H1 (cell line): ENCODE results near the gene RHOU. TPM values are rescaled to one million over a fixed set of nuclear protein-coding genes. Genes with fewer than 3 reads are reported as not detected.

ENCODE experiments used
- CTCF ChIA-PET: fragments of 300-600 bp; sonication (Branson Sonifier 250); formaldehyde crosslinking; loops from one replicate; lab custom pipeline; 2021; ENCODE audit not compliant: partially characterized antibody; lab: Charles Lee
- POLR2A ChIA-PET: fragments of 300-600 bp; sonication (Branson Sonifier 250); formaldehyde crosslinking; loops from one replicate; lab custom pipeline; 2021; ENCODE audit warnings: inconsistent platforms; ENCODE audit not compliant: partially characterized antibody; lab: Charles Lee
- DNase-seq, 2 experiments: peaks; one replicate each; pipeline versions ENCODE4 v3.0.0 to v3.0.0-alpha.2; 2010 to 2022; ENCODE audit warnings: low spot score in 2 of 2, low read depth in 1 of 2, mixed read lengths in 1 of 2
- FAIRE-seq: peaks from 2 replicates; lab custom pipeline; 2011; peaks lifted over from hg19 to GRCh38; lab: Jason Lieb, UNC
- H2AFZ ChIP-seq: 2 replicates; pipeline ENCODE4 v1.8.1; 2012; ENCODE audit warnings: low read length, inconsistent platforms
- H2AK5ac ChIP-seq: 2 replicates; pipeline ENCODE4 v1.6.1; 2013; ENCODE audit warnings: low read depth, low read length
- H2BK120ac ChIP-seq: replicated peaks from 2 replicates; pipeline ENCODE3; 2013; ENCODE audit warnings: low read depth, low read length, inconsistent platforms
- H2BK12ac ChIP-seq: 2 replicates; pipeline ENCODE4 v1.6.1; 2013; ENCODE audit warnings: low read depth, low read length
- H2BK15ac ChIP-seq: 2 replicates; pipeline ENCODE4 v1.6.1; 2013; ENCODE audit warnings: low read length
- H2BK20ac ChIP-seq: 2 replicates; pipeline ENCODE4 v1.6.1; 2013; ENCODE audit warnings: low read length
- H2BK5ac ChIP-seq: 2 replicates; pipeline ENCODE4 v1.6.1; 2013; ENCODE audit warnings: low read depth, low read length
- H3K14ac ChIP-seq: 2 replicates; pipeline ENCODE4 v1.6.1; 2013; ENCODE audit warnings: inconsistent platforms; ENCODE audit not compliant: insufficient read length
- H3K18ac ChIP-seq: 2 replicates; pipeline ENCODE4 v1.6.1; 2013; ENCODE audit warnings: low read length; ENCODE audit errors: extremely low read depth
- H3K23ac ChIP-seq: 2 replicates; pipeline ENCODE4 v1.6.1; 2013; ENCODE audit warnings: inconsistent platforms; ENCODE audit not compliant: insufficient read length
- H3K23me2 ChIP-seq: 2 replicates; pipeline ENCODE4 v1.6.1; 2013; ENCODE audit warnings: low read depth, low read length
- H3K27ac ChIP-seq: 2 replicates; pipeline ENCODE4 v1.6.1; 2011; ENCODE audit warnings: low read depth, low read length, inconsistent platforms
- H3K27me3 ChIP-seq, 4 experiments: replicated peaks in 1 of 4; 1 replicate in 1 of 4; 2 replicates in 3 of 4; pipeline versions ENCODE4 v1.6.1 to v1.8.1; 2011 to 2013; ENCODE audit warnings: low read length in 3 of 4, mild to moderate bottlenecking in 3 of 4, inconsistent platforms in 2 of 4, mixed read lengths in 2 of 4, moderate library complexity in 1 of 4; ENCODE audit not compliant: control insufficient read depth in 3 of 4, insufficient read depth in 3 of 4; ENCODE audit errors: extremely low read depth in 1 of 4
- H3K36me3 ChIP-seq, 4 experiments: 2 replicates each; pipeline versions ENCODE4 v1.6.1 to v1.8.1; 2011 to 2013; ENCODE audit warnings: mild to moderate bottlenecking in 4 of 4, low read length in 3 of 4, moderate library complexity in 2 of 4, control low read depth in 1 of 4, inconsistent platforms in 1 of 4; ENCODE audit not compliant: insufficient read depth in 4 of 4, control insufficient read depth in 2 of 4
- H3K4ac ChIP-seq: replicated peaks from 2 replicates; pipeline ENCODE3; 2013; ENCODE audit warnings: low read length, low read depth, mixed read lengths, inconsistent platforms; ENCODE audit not compliant: insufficient read length
- H3K4me1 ChIP-seq, 4 experiments: replicated peaks in 1 of 4; 1 replicate in 1 of 4; 2 replicates in 3 of 4; pipeline versions ENCODE4 v1.6.1 to v1.8.1; 2011 to 2013; ENCODE audit warnings: low read length in 3 of 4, inconsistent platforms in 2 of 4, mixed read lengths in 1 of 4; ENCODE audit not compliant: insufficient read depth in 4 of 4, control insufficient read depth in 3 of 4
- H3K4me2 ChIP-seq, 2 experiments: 2 replicates each; pipeline versions ENCODE4 v1.6.1 to v1.8.1; 2011 to 2013; ENCODE audit warnings: low read depth in 2 of 2, low read length in 2 of 2, control low read depth in 1 of 2, inconsistent platforms in 1 of 2, mild to moderate bottlenecking in 1 of 2; ENCODE audit not compliant: insufficient read depth in 1 of 2
- H3K4me3 ChIP-seq, 4 experiments: fragments of 200-600, 300-600 bp in 1 of 4; sonication (generic), shearing (Covaris generic), sonication (Bioruptor Twin) in 1 of 4; 2 replicates each; pipeline versions ENCODE4 v1.5.1 to v1.8.1; 2011 to 2016; ENCODE audit warnings: low read length in 4 of 4, low read depth in 3 of 4, control low read depth in 2 of 4, inconsistent platforms in 2 of 4, mild to moderate bottlenecking in 2 of 4, mixed read lengths in 1 of 4, moderate library complexity in 1 of 4; ENCODE audit not compliant: insufficient read depth in 2 of 4; ENCODE audit errors: extremely low read depth in 1 of 4
- H3K56ac ChIP-seq: replicated peaks from 2 replicates; pipeline ENCODE3; 2013; ENCODE audit warnings: low read depth, mild to moderate bottlenecking, mixed read lengths, low read length, inconsistent platforms; ENCODE audit not compliant: insufficient read length
- H3K79me1 ChIP-seq: 2 replicates; pipeline ENCODE4 v1.6.1; 2013; ENCODE audit warnings: low read depth, low read length, control low read depth
- H3K79me2 ChIP-seq, 2 experiments: 2 replicates each; pipeline versions ENCODE4 v1.6.1 to v1.8.1; 2012 to 2013; ENCODE audit warnings: low read length in 2 of 2, mild to moderate bottlenecking in 2 of 2, inconsistent platforms in 1 of 2; ENCODE audit not compliant: insufficient read depth in 2 of 2, control insufficient read depth in 1 of 2
- H3K9ac ChIP-seq, 4 experiments: replicated peaks in 1 of 4; 1 replicate in 1 of 4; 2 replicates in 3 of 4; pipeline versions ENCODE4 v1.6.1 to v1.8.1; 2011 to 2013; ENCODE audit warnings: low read depth in 3 of 4, low read length in 3 of 4, control low read depth in 2 of 4, mild to moderate bottlenecking in 2 of 4, moderate library complexity in 2 of 4, inconsistent platforms in 1 of 4; ENCODE audit errors: extremely low read depth in 1 of 4
- H3K9me3 ChIP-seq, 2 experiments: 2 replicates each; pipeline versions ENCODE4 v1.6.1 to v1.8.1; 2012 to 2013; ENCODE audit warnings: mild to moderate bottlenecking in 2 of 2, moderate library complexity in 2 of 2, control low read depth in 1 of 2, inconsistent platforms in 1 of 2, low read depth in 1 of 2, low read length in 1 of 2, mixed read lengths in 1 of 2; ENCODE audit not compliant: insufficient read depth in 2 of 2
- H4K20me1 ChIP-seq, 2 experiments: replicated peaks in 1 of 2; 2 replicates each; pipeline versions ENCODE3 to v1.8.1; 2011 to 2013; ENCODE audit warnings: inconsistent platforms in 2 of 2, low read length in 2 of 2, mild to moderate bottlenecking in 1 of 2; ENCODE audit not compliant: insufficient read depth in 2 of 2, control insufficient read depth in 1 of 2
- H4K5ac ChIP-seq: 2 replicates; pipeline ENCODE4 v1.6.1; 2013; ENCODE audit warnings: low read length, low read depth, mixed read lengths, inconsistent platforms; ENCODE audit not compliant: insufficient read length
- H4K8ac ChIP-seq: 2 replicates; pipeline ENCODE4 v1.8.0; 2013; ENCODE audit warnings: mild to moderate bottlenecking, moderate library complexity, low read length, inconsistent platforms; ENCODE audit not compliant: insufficient read depth; ENCODE audit errors: extremely low read depth
- H4K91ac ChIP-seq: replicated peaks from 2 replicates; pipeline ENCODE3; 2013; ENCODE audit warnings: low read length, mixed read lengths, inconsistent platforms; ENCODE audit not compliant: insufficient read length
- BACH1 ChIP-seq: IDR thresholded peaks from 2 replicates; pipeline ENCODE4 v1.6.1; 2012; ENCODE audit warnings: low read length, improper control_type of control experiment
- JUN ChIP-seq: IDR thresholded peaks from 2 replicates; pipeline ENCODE4 v1.6.1; 2011; ENCODE audit warnings: low read depth, mild to moderate bottlenecking, improper control_type of control experiment, low read length
- TBP ChIP-seq: IDR thresholded peaks from 2 replicates; pipeline ENCODE4 v1.6.1; 2011; ENCODE audit warnings: low read depth, low read length, improper control_type of control experiment
- WGBS, 2 experiments: shearing (Covaris generic) in 1 of 2; methylation state at CpG; one replicate each; pipeline versions ENCODE4 v1.1.6 to v1.1.7; 2013 to 2015; ENCODE audit warnings: low lambda C conversion rate in 2 of 2, mixed read lengths in 2 of 2, inconsistent platforms in 1 of 2, low coverage in 1 of 2, missing lambda C conversion rate in 1 of 2; ENCODE audit not compliant: insufficient replicate concordance in 2 of 2, insufficient coverage in 1 of 2, insufficient read length in 1 of 2; ENCODE audit errors: extremely low coverage in 1 of 2, missing lambda C conversion rate in 1 of 2; 5-methylcytosine and 5-hydroxymethylcytosine counted together
- polyA plus RNA-seq, 7 experiments: library from polyadenylated mRNA; depleted of rRNA in 3 of 7; stranded (reverse) in 5 of 7; unstranded in 2 of 7; fragments of >200 nt in 5 of 7; fragments of 200-250 nt in 2 of 7; gene quantifications; 1 replicate in 5 of 7; 2 replicates in 1 of 7; 4 replicates in 1 of 7; pipeline versions ENCODE4 v1.2.1 to v1.2.3, GENCODE V29; 2011 to 2013; ENCODE audit warnings: missing spikeins in 2 of 7, mixed read lengths in 2 of 7
- total RNA-seq: library from RNA; stranded (reverse); fragmentation: NEBNext Ultra II Directional; extraction: Animal tissue kit (Norgen Biotek cat#: 25700); gene quantifications from 2 replicates; pipeline ENCODE4 v1.2.1, GENCODE V29; 2021

The RHOU gene
- total and polyA plus RNA-seq, 2 of the 8 experiments (the other 6 are each of a cell fraction or from before 2014, with no cell fraction given): 3.0 to 3.4 TPM

DNA sequence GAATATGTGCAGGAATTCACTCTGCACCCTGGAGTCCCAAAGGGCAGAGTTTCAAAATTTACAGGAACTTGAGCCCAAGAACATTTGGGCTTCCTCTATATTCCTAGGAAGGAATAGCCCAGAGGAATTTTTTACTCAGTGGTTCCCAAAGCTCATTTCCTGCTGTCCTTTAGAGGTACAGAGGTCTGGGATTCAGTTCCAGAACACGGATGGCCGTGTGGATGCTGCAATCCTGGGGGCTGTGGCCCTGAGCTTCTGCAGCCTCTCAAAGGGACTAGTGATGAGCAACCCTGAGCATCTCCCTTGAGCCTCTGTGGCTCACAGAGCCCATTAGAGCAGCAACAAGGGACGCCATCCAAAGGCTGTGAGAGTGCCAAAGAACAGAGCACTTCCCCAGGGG is 10.1 kb upstream of the RHOU start:
- H2AK5ac ChIP-seq: no peak overlapping the region
- WGBS, 2 experiments: 92% methylated on average over 3 of the region's 3 CpGs; no CpG with 5 or more reads in 1 of the 2 experiments
- H2BK15ac ChIP-seq: no peak overlapping the region
- no peaks in the 10 kb centered on the region; the same call in 1 of the 2 replicates for H3K23me2 ChIP-seq
- no peak for DNase-seq
- H4K5ac ChIP-seq: no peak overlapping the region
- H2BK5ac ChIP-seq: no peak overlapping the region
- H3K56ac ChIP-seq: no peak overlapping the region
- FAIRE-seq: no peak
- no peaks in the 10 kb centered on the region for H4K20me1 ChIP-seq
- H3K27ac ChIP-seq: no peak overlapping the region
- peaks cover 2 to 6% (median 4%) of the 10 kb centered on the region in 4 experiments; a peak in 6 of 7 replicates for H3K4me1 ChIP-seq
- H3K79me2 ChIP-seq: no peaks in the 10 kb centered on the region
- ChIA-PET CTCF (no interaction called here), POLR2A (no interaction called here)
- no peaks in the 10 kb centered on the region for H3K36me3 ChIP-seq
- no peak overlapping the region for H3K4me2 ChIP-seq
- H3K27me3 ChIP-seq: no peaks in the 10 kb centered on the region
- H3K14ac ChIP-seq: no peak overlapping the region
- no peak overlapping the region for H3K23ac ChIP-seq
- no peak overlapping the region; the same call in 1 of the 2 replicates for H4K8ac ChIP-seq
- no peak overlapping the region for H2AFZ ChIP-seq
- no peak for TF ChIP-seq TBP
- no peak for TF ChIP-seq JUN
- TF ChIP-seq BACH1: no peak
- no peak overlapping the region for H2BK20ac ChIP-seq
- H3K9me3 ChIP-seq: no peaks in the 10 kb centered on the region
- no peak overlapping the region for H3K4me3 ChIP-seq
- no peaks in the 10 kb centered on the region for H3K79me1 ChIP-seq
- no peak overlapping the region for H3K9ac ChIP-seq
- H2BK12ac ChIP-seq: no peak overlapping the region
- H3K18ac ChIP-seq: no peak overlapping the region
- no peak overlapping the region for H2BK120ac ChIP-seq
- no peak overlapping the region for H3K4ac ChIP-seq
- no peak overlapping the region for H4K91ac ChIP-seq
